Skeletal muscle tissue (tissue), 4 donors: Measurements from ENCODE around the gene SASH1. TPM values are rescaled to one million over a fixed set of nuclear protein-coding genes. Genes with fewer than 3 reads are reported as not detected.

ENCODE experiments used
- H3K27ac ChIP-seq: one replicate; pipeline ENCODE4 v1.7.0; 2013; ENCODE audit warnings: mild to moderate bottlenecking, low read depth, low read length, inconsistent platforms
- H3K27me3 ChIP-seq, 3 donors: one replicate each; pipeline ENCODE4 v1.7.0; 2013; ENCODE audit warnings: low read length in 3 of 3; ENCODE audit not compliant: control insufficient read depth in 3 of 3, insufficient read depth in 3 of 3
- H3K36me3 ChIP-seq, 3 donors: one replicate each; pipeline ENCODE4 v1.7.0; 2013; ENCODE audit warnings: low read length in 3 of 3; ENCODE audit not compliant: control insufficient read depth in 3 of 3, insufficient read depth in 3 of 3
- H3K4me1 ChIP-seq, 3 donors: one replicate each; pipeline ENCODE4 v1.7.0; 2013; ENCODE audit warnings: low read length in 3 of 3, mild to moderate bottlenecking in 3 of 3; ENCODE audit not compliant: control insufficient read depth in 3 of 3, insufficient read depth in 3 of 3
- H3K4me3 ChIP-seq, 3 donors: one replicate each; pipeline ENCODE4 v1.7.0; 2013; ENCODE audit warnings: low read length in 3 of 3
- H3K9ac ChIP-seq, 3 donors: one replicate each; pipeline ENCODE4 v1.7.0; 2013; ENCODE audit warnings: low read length in 3 of 3, mild to moderate bottlenecking in 3 of 3, moderate library complexity in 2 of 3, low read depth in 1 of 3
- H3K9me3 ChIP-seq, 3 donors: one replicate each; pipeline ENCODE4 v1.7.0; 2013; ENCODE audit warnings: low read length in 3 of 3; ENCODE audit not compliant: control insufficient read depth in 3 of 3
- total RNA-seq: library from RNA; depleted of rRNA; stranded (reverse); fragments of >200 nt; gene quantifications from one replicate; pipeline ENCODE4 v1.2.3, GENCODE V29; 2014
- donor health status: Osteomylitis.

Gene SASH1
- total RNA-seq, 1 donor from 2014 or later: 85.1 TPM

DNA sequence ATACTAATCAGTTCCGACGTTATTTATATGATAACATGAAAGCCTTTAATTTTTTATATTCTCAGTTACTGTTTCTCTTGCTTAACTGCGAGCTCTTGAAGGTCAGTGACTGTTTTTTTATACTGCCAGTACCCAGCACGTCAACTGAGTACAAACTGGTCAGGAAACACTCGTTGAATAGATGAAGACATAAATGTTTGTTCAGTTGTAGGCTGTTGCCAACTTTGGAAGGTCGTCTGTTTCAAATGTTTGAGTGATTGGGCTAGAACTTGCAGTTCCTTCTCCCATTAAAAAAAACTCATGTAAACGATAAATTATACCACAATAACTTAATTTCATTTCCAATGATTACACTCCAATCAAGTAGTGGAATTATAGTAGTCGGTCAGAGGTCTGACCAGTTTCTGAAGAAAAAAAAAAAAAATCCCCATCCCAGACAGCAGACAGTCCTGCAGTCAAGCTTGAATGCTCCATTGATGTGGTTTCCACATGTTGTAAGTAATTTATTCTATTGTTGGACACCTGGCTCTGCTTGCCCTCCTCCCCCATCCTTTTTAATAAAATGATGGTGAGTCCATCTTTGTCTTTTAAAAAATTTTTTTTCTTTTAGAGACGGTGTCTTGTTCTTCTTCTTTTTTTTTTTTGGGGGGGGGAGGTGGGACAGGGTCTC is 81.1 kb downstream of the SASH1 start:
- H3K9ac ChIP-seq: no peak overlapping the region
- no peaks in the 10 kb centered on the region for H3K27me3 ChIP-seq
- peaks cover 0 to 2% (median 0%) of the 10 kb centered on the region in 3 donors for H3K4me1 ChIP-seq
- H3K9me3 ChIP-seq: no peaks in the 10 kb centered on the region
- no peaks in the 10 kb centered on the region for H3K36me3 ChIP-seq
- H3K4me3 ChIP-seq: no peak overlapping the region
- H3K27ac ChIP-seq: no peak overlapping the region

- Histone ChIP-seq H3K27ac (no peak overlapping the region), H3K9ac (no peak overlapping the region), H3K4me1 (peaks cover 0 to 2% (median 0%) of the 10 kb centered on the region in 3 donors)
Observed at GRCh38 chr6:148425443-148425842, 82.8 kb downstream of the SASH1 start.

GRCh38 chr6:148426317-148426977 is 83.8 kb downstream of the SASH1 start:
- Histone ChIP-seq H3K4me1 (peaks cover 0 to 8% (median 3%) of the 10 kb centered on the region in 3 donors), H3K9me3 (no peaks in the 10 kb centered on the region), H3K4me3 (no peak overlapping the region), H3K36me3 (no peaks in the 10 kb centered on the region), H3K27me3 (no peaks in the 10 kb centered on the region), H3K27ac (no peak overlapping the region), H3K9ac (no peak overlapping the region)

More at GRCh38 chr6:148425443-148425842, 82.8 kb downstream of the SASH1 start:
- no peaks in the 10 kb centered on the region for H3K36me3 ChIP-seq
- H3K9me3 ChIP-seq: no peaks in the 10 kb centered on the region
- H3K27me3 ChIP-seq: no peaks in the 10 kb centered on the region
- H3K4me3 ChIP-seq: no peak overlapping the region

DNA sequence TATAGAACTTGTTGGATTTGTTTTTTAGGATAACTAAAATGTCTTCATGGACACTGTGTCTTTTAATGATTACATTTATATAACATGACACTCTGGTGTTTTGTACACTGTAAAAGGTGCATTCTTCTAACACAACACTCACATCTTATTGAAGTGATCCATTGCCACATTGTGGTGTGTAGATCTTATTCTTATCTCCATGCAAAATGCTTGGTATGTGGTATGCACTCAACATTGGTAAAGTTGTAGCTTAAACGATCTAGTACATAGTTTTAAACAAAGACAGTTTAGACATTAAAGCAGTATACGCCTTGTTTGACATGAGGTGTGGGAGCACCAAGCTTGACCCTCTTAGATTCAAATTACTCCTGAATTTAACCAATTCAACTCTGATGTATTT is 84.7 kb downstream of the SASH1 start:
- H3K4me3 ChIP-seq: no peak overlapping the region
- no peaks in the 10 kb centered on the region for H3K27me3 ChIP-seq
- H3K36me3 ChIP-seq: no peaks in the 10 kb centered on the region
- no peaks in the 10 kb centered on the region for H3K9me3 ChIP-seq
- H3K4me1 ChIP-seq: peaks cover 0 to 11% (median 4%) of the 10 kb centered on the region in 3 donors
- H3K9ac ChIP-seq: no peak overlapping the region
- no peak overlapping the region for H3K27ac ChIP-seq

- Histone ChIP-seq H3K36me3 (no peaks in the 10 kb centered on the region), H3K4me3 (no peak overlapping the region), H3K27me3 (no peaks in the 10 kb centered on the region), H3K27ac (no peak overlapping the region), H3K9ac (no peak overlapping the region), H3K9me3 (no peaks in the 10 kb centered on the region), H3K4me1 (peaks cover 0 to 12% (median 7%) of the 10 kb centered on the region in 3 donors)
Observed at GRCh38 chr6:148429423-148429822, 86.8 kb downstream of the SASH1 start.

DNA sequence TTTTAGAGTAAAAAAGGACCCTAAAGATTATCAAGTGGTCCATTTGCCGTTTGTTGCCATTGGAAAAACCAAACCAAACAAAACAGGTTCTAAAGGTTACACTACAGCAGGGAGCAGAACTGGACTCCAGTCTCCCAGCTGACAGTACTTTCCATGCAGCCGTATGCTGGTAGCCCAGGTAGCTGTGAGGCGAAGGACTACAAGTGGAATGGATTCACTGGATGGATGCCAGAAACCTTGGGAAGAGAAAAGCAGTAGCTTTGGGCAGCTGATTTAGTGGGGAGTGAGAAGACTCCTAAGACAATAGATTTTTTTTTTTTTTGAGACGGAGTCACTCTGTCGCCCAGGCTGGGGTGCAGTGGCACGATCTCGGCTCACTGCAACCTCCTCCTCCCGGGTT is 88.3 kb downstream of the SASH1 start:
- Histone ChIP-seq H3K36me3 (no peaks in the 10 kb centered on the region), H3K27ac (no peak overlapping the region), H3K4me3 (no peak overlapping the region), H3K9ac (no peak overlapping the region), H3K27me3 (no peaks in the 10 kb centered on the region), H3K4me1 (peaks cover 0 to 10% (median 7%) of the 10 kb centered on the region in 3 donors), H3K9me3 (no peaks in the 10 kb centered on the region)

DNA sequence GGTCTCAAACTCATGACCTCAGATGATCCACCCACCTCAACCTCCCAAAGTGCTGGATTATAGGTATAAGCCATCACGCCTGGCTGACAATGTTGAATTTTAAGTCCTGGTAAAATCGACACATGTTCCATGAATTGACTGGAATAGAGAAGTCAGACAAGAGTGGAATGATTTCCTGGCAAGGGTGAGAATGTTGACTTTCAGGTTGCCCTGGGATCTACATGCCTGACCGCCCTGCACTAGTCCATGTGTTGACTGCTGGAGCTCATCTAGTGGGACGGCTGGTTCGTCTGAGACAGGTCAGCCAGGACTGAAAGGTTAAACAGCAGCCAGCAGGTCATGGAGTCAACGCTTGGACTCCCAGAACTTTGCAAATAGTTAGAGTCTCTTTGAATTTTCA is 88.8 kb downstream of the SASH1 start:
- no peak overlapping the region for H3K27ac ChIP-seq
- no peaks in the 10 kb centered on the region for H3K36me3 ChIP-seq
- no peak overlapping the region for H3K4me3 ChIP-seq
- H3K9ac ChIP-seq: no peak overlapping the region
- H3K9me3 ChIP-seq: no peaks in the 10 kb centered on the region
- H3K4me1 ChIP-seq: peaks cover 0 to 10% (median 7%) of the 10 kb centered on the region in 3 donors
- H3K27me3 ChIP-seq: no peaks in the 10 kb centered on the region

DNA sequence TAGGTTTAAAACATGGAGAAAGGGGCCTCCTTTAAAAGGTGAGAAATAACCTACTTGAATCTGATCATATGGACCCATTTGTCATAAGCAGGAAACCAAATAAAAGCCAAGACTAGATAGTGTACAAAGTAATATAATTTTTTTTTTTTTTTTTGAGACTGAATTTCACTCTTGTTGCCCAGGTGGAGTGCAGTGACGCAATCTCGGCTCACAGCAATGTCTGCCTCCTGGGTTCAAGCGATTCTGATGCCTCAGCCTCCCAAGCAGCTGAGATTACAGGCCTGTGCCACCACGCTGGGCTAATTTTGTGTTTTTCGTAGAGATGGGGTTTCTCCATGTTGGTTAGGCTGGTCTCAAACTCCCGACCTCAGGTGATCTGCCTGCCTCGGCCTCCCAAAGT is 89.2 kb downstream of the SASH1 start:
- Histone ChIP-seq H3K9me3 (no peaks in the 10 kb centered on the region), H3K27me3 (no peaks in the 10 kb centered on the region), H3K27ac (no peak overlapping the region), H3K4me1 (peaks cover 0 to 10% (median 7%) of the 10 kb centered on the region in 3 donors), H3K9ac (no peak overlapping the region), H3K36me3 (no peaks in the 10 kb centered on the region), H3K4me3 (no peak overlapping the region)

- Histone ChIP-seq H3K27ac (no peak overlapping the region), H3K4me1 (peaks cover 0 to 10% (median 7%) of the 10 kb centered on the region in 3 donors), H3K27me3 (no peaks in the 10 kb centered on the region), H3K4me3 (no peak overlapping the region), H3K36me3 (no peaks in the 10 kb centered on the region), H3K9ac (no peak overlapping the region), H3K9me3 (no peaks in the 10 kb centered on the region)
Observed at GRCh38 chr6:148432462-148433195, 90.0 kb downstream of the SASH1 start.

GRCh38 chr6:148435386-148435785 is 92.7 kb downstream of the SASH1 start:
- Histone ChIP-seq H3K9ac (no peak overlapping the region), H3K27me3 (no peaks in the 10 kb centered on the region), H3K27ac (no peak overlapping the region), H3K9me3 (no peaks in the 10 kb centered on the region), H3K4me1 (peaks cover 3 to 14% (median 7%) of the 10 kb centered on the region in 3 donors), H3K4me3 (no peak overlapping the region), H3K36me3 (no peaks in the 10 kb centered on the region)
